GM23338 (cell line): ENCODE results near the gene GPANK1. TPM values are rescaled to one million over a fixed set of nuclear protein-coding genes. Genes with fewer than 3 reads are reported as not detected.
A peak's percentile ranks its signal among the peaks of the same experiment; 100 is the strongest.

ENCODE experiments used
- ATAC-seq: fragments of 200-7000 bp; cut with Tn5 transposase; 3 replicates; pipeline ENCODE4 v1.9.1; 2020
- DNase-seq: peaks from one replicate; pipeline ENCODE4 v3.0.0-alpha.2; 2015; ENCODE audit warnings: low spot score
- H2AFZ ChIP-seq: fragments of 200-600 bp; sonication (generic); 2 replicates; pipeline ENCODE4 v1.8.0; 2016; ENCODE audit warnings: antibody characterized with exemption, mild to moderate bottlenecking, moderate library complexity
- H3F3A ChIP-seq: fragments of 200-600 bp; sonication (generic); replicated peaks from 2 replicates; pipeline ENCODE4 v1.8.0; 2017; ENCODE audit warnings: antibody characterized with exemption, mixed run types, low read depth
- H3K27ac ChIP-seq: fragments of 200-600 bp; sonication (generic); 2 replicates; pipeline ENCODE4 v1.6.1; 2016; ENCODE audit warnings: low read depth
- H3K27me3 ChIP-seq: fragments of 200-600 bp; sonication (generic); 2 replicates; pipeline ENCODE4 v1.8.0; 2016; ENCODE audit warnings: mild to moderate bottlenecking, mixed run types, moderate library complexity; ENCODE audit not compliant: insufficient read depth
- H3K36me3 ChIP-seq: fragments of 200-600 bp; sonication (generic); 2 replicates; pipeline ENCODE4 v1.8.0; 2016; ENCODE audit warnings: mild to moderate bottlenecking; ENCODE audit not compliant: insufficient read depth
- H3K4me1 ChIP-seq: fragments of 200-600 bp; sonication (generic); 2 replicates; pipeline ENCODE4 v1.8.0; 2016; ENCODE audit warnings: mild to moderate bottlenecking, moderate library complexity; ENCODE audit not compliant: insufficient read depth
- H3K4me2 ChIP-seq: fragments of 200-600 bp; sonication (generic); 2 replicates; pipeline ENCODE4 v1.7.1; 2017; ENCODE audit warnings: mixed run types
- H3K4me3 ChIP-seq: fragments of 200-600 bp; sonication (generic); 2 replicates; pipeline ENCODE4 v1.6.1; 2016; ENCODE audit warnings: mixed run types
- H3K79me2 ChIP-seq: fragments of 200-600 bp; sonication (generic); replicated peaks from 2 replicates; pipeline ENCODE4 v1.8.0; 2017; ENCODE audit warnings: mild to moderate bottlenecking; ENCODE audit not compliant: insufficient read depth
- H3K9me2 ChIP-seq: fragments of 200-600 bp; sonication (generic); 2 replicates; pipeline ENCODE4 v1.8.0; 2017; ENCODE audit not compliant: insufficient read depth
- H4K20me1 ChIP-seq: fragments of 200-600 bp; sonication (generic); replicated peaks from 2 replicates; pipeline ENCODE4 v1.8.0; 2017; ENCODE audit warnings: mild to moderate bottlenecking; ENCODE audit not compliant: insufficient read depth
- H3K27ac Mint-ChIP-seq: 2 replicates; pipeline ENCODE4 v1.8.0; 2020; ENCODE audit warnings: inconsistent platforms, mild to moderate bottlenecking, moderate library complexity, mixed read lengths
- H3K27me3 Mint-ChIP-seq: 3 replicates; pipeline ENCODE4 v1.8.0; 2022; ENCODE audit warnings: low read depth, mild to moderate bottlenecking, moderate library complexity, mixed read lengths, inconsistent platforms; ENCODE audit not compliant: insufficient read depth, poor library complexity
- H3K36me3 Mint-ChIP-seq: 3 replicates; pipeline ENCODE4 v1.8.0; 2021; ENCODE audit warnings: low read depth, mild to moderate bottlenecking, inconsistent platforms, moderate library complexity, mixed read lengths
- H3K4me1 Mint-ChIP-seq: 3 replicates; pipeline ENCODE4 v1.8.0; 2020; ENCODE audit warnings: mild to moderate bottlenecking, inconsistent platforms, mixed read lengths
- H3K4me3 Mint-ChIP-seq: 3 replicates; pipeline ENCODE4 v1.8.0; 2021; ENCODE audit warnings: moderate library complexity, mild to moderate bottlenecking, inconsistent platforms, mixed read lengths
- H3K9me3 Mint-ChIP-seq: 3 replicates; pipeline ENCODE4 v1.8.0; 2020; ENCODE audit warnings: moderate library complexity, mild to moderate bottlenecking, inconsistent platforms, mixed read lengths
- CREB1 ChIP-seq: fragments of 250-450 bp; sonication (Bioruptor Pico); IDR thresholded peaks from 2 replicates; pipeline ENCODE4 v1.5.0; 2020; ENCODE audit warnings: low read depth, mild to moderate bottlenecking, moderate library complexity
- EZH2 ChIP-seq: fragments of 200-600 bp; sonication (generic); IDR thresholded peaks from one replicate; pipeline ENCODE4 v1.8.0; 2017; ENCODE audit warnings: antibody characterized with exemption, mild to moderate bottlenecking, low read depth; ENCODE audit not compliant: unreplicated experiment
- EZH2phosphoT487 ChIP-seq: fragments of 200-600 bp; sonication (generic); IDR thresholded peaks from one replicate; pipeline ENCODE4 v1.8.1; 2018; ENCODE audit warnings: antibody characterized with exemption; ENCODE audit not compliant: unreplicated experiment
- JUNB ChIP-seq: IDR thresholded peaks from one replicate; pipeline ENCODE4 v1.6.1; 2016; ENCODE audit warnings: antibody characterized with exemption; ENCODE audit not compliant: unreplicated experiment
- NANOG ChIP-seq: IDR thresholded peaks from 2 replicates; pipeline ENCODE4 v1.6.1; 2016; ENCODE audit warnings: antibody characterized with exemption, borderline replicate concordance
- POLR2AphosphoS5 ChIP-seq: IDR thresholded peaks from 2 replicates; pipeline ENCODE4 v1.6.1; 2016; ENCODE audit warnings: antibody characterized with exemption, low read depth
- STAT1 ChIP-seq: IDR thresholded peaks from one replicate; pipeline ENCODE4 v1.6.1; 2016; ENCODE audit warnings: antibody characterized with exemption; ENCODE audit not compliant: unreplicated experiment
- ZNF114 ChIP-seq: fragments of 250-450 bp; sonication (Bioruptor Pico); IDR thresholded peaks from 2 replicates; pipeline ENCODE4 v1.5.0; 2020; ENCODE audit warnings: mild to moderate bottlenecking, moderate library complexity
- ZNF331 ChIP-seq: fragments of 250-450 bp; sonication (Bioruptor Pico); IDR thresholded peaks from 2 replicates; pipeline ENCODE4 v1.5.0; 2020; ENCODE audit warnings: low read depth, mild to moderate bottlenecking, moderate library complexity
- polyA plus RNA-seq: library from polyadenylated mRNA; unstranded; fragments of >200 nt; fragmentation: Nextera tagmentation; extraction: Ambion mirVana; gene quantifications from 2 replicates; pipeline ENCODE4 v1.2.1, GENCODE V29; 2016
- total RNA-seq: library from RNA; depleted of rRNA; stranded (reverse); fragments of >200 nt; shearing (Covaris generic); gene quantifications from 2 replicates; pipeline ENCODE4 v1.2.3, GENCODE V29; 2014
- TF ChIP-seq, protein P1 (sequence below): fragments of 250-450 bp; sonication (Bioruptor Pico); IDR thresholded peaks from 2 replicates; pipeline ENCODE4 v1.5.0; 2020; ENCODE audit warnings: mild to moderate bottlenecking, moderate library complexity
- TF ChIP-seq, protein P2 (sequence below), 2 experiments: fragments of 200-600 bp in 1 of 2; sonication (generic) in 1 of 2; conservative IDR thresholded peaks; 2 replicates each; pipeline versions ENCODE4 v1.5.1 to v1.6.1; 2016 to 2017; ENCODE audit warnings: antibody characterized with exemption in 2 of 2, low read depth in 2 of 2, mild to moderate bottlenecking in 2 of 2, moderate library complexity in 1 of 2
- TF ChIP-seq, protein P3 (sequence below): IDR thresholded peaks from one replicate; pipeline ENCODE4 v1.6.1; 2018; ENCODE audit warnings: antibody characterized with exemption; ENCODE audit not compliant: unreplicated experiment
- TF ChIP-seq, protein P4 (sequence below): IDR thresholded peaks from 2 replicates; pipeline ENCODE4 v1.6.1; 2016; ENCODE audit warnings: antibody characterized with exemption

The GPANK1 gene
- total and polyA plus RNA-seq, 2 experiments from 2014 or later: 27.1 to 49.2 TPM

GRCh38 chr6:31661262-31662123 lies 3.3 kb downstream of the GPANK1 start:
- ATAC-seq: no peak
- peak overlapping the region; percentile 92 for H3K27ac ChIP-seq
- TF ChIP-seq EZH2phosphoT487 (no peak), ZNF114 (no peak), CREB1 (CRISPR knock-in tag) (no peak), JUNB (no peak), EZH2 (no peak), ZNF331 (no peak), NANOG (no peak), STAT1 (no peak), POLR2AphosphoS5 (no peak)
- TF ChIP-seq, protein P1, sequence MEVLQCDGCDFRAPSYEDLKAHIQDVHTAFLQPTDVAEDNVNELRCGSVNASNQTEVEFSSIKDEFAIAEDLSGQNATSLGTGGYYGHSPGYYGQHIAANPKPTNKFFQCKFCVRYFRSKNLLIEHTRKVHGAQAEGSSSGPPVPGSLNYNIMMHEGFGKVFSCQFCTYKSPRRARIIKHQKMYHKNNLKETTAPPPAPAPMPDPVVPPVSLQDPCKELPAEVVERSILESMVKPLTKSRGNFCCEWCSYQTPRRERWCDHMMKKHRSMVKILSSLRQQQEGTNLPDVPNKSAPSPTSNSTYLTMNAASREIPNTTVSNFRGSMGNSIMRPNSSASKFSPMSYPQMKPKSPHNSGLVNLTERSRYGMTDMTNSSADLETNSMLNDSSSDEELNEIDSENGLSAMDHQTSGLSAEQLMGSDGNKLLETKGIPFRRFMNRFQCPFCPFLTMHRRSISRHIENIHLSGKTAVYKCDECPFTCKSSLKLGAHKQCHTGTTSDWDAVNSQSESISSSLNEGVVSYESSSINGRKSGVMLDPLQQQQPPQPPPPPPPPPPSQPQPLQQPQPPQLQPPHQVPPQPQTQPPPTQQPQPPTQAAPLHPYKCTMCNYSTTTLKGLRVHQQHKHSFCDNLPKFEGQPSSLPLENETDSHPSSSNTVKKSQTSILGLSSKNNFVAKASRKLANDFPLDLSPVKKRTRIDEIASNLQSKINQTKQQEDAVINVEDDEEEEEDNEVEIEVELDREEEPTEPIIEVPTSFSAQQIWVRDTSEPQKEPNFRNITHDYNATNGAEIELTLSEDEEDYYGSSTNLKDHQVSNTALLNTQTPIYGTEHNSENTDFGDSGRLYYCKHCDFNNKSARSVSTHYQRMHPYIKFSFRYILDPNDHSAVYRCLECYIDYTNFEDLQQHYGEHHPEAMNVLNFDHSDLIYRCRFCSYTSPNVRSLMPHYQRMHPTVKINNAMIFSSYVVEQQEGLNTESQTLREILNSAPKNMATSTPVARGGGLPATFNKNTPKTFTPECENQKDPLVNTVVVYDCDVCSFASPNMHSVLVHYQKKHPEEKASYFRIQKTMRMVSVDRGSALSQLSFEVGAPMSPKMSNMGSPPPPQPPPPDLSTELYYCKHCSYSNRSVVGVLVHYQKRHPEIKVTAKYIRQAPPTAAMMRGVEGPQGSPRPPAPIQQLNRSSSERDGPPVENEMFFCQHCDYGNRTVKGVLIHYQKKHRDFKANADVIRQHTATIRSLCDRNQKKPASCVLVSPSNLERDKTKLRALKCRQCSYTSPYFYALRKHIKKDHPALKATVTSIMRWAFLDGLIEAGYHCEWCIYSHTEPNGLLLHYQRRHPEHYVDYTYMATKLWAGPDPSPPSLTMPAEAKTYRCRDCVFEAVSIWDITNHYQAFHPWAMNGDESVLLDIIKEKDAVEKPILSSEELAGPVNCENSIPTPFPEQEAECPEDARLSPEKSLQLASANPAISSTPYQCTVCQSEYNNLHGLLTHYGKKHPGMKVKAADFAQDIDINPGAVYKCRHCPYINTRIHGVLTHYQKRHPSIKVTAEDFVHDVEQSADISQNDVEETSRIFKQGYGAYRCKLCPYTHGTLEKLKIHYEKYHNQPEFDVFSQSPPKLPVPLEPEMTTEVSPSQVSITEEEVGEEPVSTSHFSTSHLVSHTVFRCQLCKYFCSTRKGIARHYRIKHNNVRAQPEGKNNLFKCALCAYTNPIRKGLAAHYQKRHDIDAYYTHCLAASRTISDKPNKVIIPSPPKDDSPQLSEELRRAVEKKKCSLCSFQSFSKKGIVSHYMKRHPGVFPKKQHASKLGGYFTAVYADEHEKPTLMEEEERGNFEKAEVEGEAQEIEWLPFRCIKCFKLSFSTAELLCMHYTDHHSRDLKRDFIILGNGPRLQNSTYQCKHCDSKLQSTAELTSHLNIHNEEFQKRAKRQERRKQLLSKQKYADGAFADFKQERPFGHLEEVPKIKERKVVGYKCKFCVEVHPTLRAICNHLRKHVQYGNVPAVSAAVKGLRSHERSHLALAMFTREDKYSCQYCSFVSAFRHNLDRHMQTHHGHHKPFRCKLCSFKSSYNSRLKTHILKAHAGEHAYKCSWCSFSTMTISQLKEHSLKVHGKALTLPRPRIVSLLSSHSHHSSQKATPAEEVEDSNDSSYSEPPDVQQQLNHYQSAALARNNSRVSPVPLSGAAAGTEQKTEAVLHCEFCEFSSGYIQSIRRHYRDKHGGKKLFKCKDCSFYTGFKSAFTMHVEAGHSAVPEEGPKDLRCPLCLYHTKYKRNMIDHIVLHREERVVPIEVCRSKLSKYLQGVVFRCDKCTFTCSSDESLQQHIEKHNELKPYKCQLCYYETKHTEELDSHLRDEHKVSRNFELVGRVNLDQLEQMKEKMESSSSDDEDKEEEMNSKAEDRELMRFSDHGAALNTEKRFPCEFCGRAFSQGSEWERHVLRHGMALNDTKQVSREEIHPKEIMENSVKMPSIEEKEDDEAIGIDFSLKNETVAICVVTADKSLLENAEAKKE (CRISPR knock-in tag): no peak
- TF ChIP-seq, protein P2, sequence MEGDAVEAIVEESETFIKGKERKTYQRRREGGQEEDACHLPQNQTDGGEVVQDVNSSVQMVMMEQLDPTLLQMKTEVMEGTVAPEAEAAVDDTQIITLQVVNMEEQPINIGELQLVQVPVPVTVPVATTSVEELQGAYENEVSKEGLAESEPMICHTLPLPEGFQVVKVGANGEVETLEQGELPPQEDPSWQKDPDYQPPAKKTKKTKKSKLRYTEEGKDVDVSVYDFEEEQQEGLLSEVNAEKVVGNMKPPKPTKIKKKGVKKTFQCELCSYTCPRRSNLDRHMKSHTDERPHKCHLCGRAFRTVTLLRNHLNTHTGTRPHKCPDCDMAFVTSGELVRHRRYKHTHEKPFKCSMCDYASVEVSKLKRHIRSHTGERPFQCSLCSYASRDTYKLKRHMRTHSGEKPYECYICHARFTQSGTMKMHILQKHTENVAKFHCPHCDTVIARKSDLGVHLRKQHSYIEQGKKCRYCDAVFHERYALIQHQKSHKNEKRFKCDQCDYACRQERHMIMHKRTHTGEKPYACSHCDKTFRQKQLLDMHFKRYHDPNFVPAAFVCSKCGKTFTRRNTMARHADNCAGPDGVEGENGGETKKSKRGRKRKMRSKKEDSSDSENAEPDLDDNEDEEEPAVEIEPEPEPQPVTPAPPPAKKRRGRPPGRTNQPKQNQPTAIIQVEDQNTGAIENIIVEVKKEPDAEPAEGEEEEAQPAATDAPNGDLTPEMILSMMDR (conservative IDR thresholded peaks at IDR 0.05; ENCODE audit: low read depth in 2 of 2): no peak
- TF ChIP-seq, protein P3, sequence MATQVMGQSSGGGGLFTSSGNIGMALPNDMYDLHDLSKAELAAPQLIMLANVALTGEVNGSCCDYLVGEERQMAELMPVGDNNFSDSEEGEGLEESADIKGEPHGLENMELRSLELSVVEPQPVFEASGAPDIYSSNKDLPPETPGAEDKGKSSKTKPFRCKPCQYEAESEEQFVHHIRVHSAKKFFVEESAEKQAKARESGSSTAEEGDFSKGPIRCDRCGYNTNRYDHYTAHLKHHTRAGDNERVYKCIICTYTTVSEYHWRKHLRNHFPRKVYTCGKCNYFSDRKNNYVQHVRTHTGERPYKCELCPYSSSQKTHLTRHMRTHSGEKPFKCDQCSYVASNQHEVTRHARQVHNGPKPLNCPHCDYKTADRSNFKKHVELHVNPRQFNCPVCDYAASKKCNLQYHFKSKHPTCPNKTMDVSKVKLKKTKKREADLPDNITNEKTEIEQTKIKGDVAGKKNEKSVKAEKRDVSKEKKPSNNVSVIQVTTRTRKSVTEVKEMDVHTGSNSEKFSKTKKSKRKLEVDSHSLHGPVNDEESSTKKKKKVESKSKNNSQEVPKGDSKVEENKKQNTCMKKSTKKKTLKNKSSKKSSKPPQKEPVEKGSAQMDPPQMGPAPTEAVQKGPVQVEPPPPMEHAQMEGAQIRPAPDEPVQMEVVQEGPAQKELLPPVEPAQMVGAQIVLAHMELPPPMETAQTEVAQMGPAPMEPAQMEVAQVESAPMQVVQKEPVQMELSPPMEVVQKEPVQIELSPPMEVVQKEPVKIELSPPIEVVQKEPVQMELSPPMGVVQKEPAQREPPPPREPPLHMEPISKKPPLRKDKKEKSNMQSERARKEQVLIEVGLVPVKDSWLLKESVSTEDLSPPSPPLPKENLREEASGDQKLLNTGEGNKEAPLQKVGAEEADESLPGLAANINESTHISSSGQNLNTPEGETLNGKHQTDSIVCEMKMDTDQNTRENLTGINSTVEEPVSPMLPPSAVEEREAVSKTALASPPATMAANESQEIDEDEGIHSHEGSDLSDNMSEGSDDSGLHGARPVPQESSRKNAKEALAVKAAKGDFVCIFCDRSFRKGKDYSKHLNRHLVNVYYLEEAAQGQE: no peak
- TF ChIP-seq, protein P4, sequence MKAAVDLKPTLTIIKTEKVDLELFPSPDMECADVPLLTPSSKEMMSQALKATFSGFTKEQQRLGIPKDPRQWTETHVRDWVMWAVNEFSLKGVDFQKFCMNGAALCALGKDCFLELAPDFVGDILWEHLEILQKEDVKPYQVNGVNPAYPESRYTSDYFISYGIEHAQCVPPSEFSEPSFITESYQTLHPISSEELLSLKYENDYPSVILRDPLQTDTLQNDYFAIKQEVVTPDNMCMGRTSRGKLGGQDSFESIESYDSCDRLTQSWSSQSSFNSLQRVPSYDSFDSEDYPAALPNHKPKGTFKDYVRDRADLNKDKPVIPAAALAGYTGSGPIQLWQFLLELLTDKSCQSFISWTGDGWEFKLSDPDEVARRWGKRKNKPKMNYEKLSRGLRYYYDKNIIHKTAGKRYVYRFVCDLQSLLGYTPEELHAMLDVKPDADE: no peak

More at GRCh38 chr6:31661262-31662123, 3.3 kb downstream of the GPANK1 start:
- Mint-ChIP-seq H3K9me3 (no peaks in the 10 kb centered on the region; the same call in 2 of the 3 replicates), H3K27ac (peak overlapping the region; percentile 91), H3K4me1 (peaks cover 44% of the 10 kb centered on the region), H3K36me3 (peaks cover 52% of the 10 kb centered on the region), H3K4me3 (peak overlapping the region; percentile 90), H3K27me3 (peaks cover 28% of the 10 kb centered on the region)
- no peaks in the 10 kb centered on the region for H3K27me3 ChIP-seq
- DNase-seq: no peak
- peak overlapping the region; percentile 77 for H2AFZ ChIP-seq
- H3K4me1 ChIP-seq: peaks cover 23% of the 10 kb centered on the region
- peaks cover 47% of the 10 kb centered on the region for H3K79me2 ChIP-seq
- H4K20me1 ChIP-seq: no peaks in the 10 kb centered on the region; the same call in 1 of the 2 replicates
- peaks cover 21% of the 10 kb centered on the region; the same call in 1 of the 2 replicates for H3F3A ChIP-seq
- peak overlapping the region; percentile 98 for H3K4me2 ChIP-seq
- H3K4me3 ChIP-seq: peak overlapping the region; percentile 96
- H3K9me2 ChIP-seq: no peaks in the 10 kb centered on the region
- peaks cover 12% of the 10 kb centered on the region; the same call in 1 of the 2 replicates for H3K36me3 ChIP-seq
